Epithelial cell of alveolus of lung (primary cell): ENCODE measurements around the gene DNAH7. TPM values are rescaled to one million over a fixed set of nuclear protein-coding genes. Genes with fewer than 3 reads are reported as not detected.

Source experiments
- total RNA-seq: library from RNA; depleted of rRNA; stranded (reverse); fragments of >200 nt; gene quantifications from 2 replicates; pipeline ENCODE4 v1.2.1, GENCODE V29; 2015

The DNAH7 gene
- 0.08 and 1.3 TPM in 2 replicates for total RNA-seq

GRCh38 chr2:196068271-196069209 lies at the start of gene DNAH7:
Gene DNAH7 (minus strand): TSS chr2:196068837. CDS start chr2:196068711, 126 bp downstream.

Other genes with a start within 250 kb of the DNAH7 start
- gene STK17B, start 102.7 kb upstream of the DNAH7 start, total RNA-seq = 16.9 and 55.6 TPM in 2 replicates